ENCODE results near the gene OR2T35.
"Not testable (repeated sequence)": the region's sequence is repeated elsewhere in the genome, so short reads cannot be mapped to it uniquely, and the experiment has no call there.

GRCh38 chr1:248639652-248640051 lies 5.4 kb downstream of the OR2T35 start:
- TF ChIP-seq CTCF (IDR thresholded peaks at IDR 0.05; ENCODE audit: insufficient read depth, low read depth, low read length); EZH2 (IDR thresholded peaks at IDR 0.05; ENCODE audit: insufficient read depth, low read length): not testable (repeated sequence)
